T47D (cell line): ENCODE results near the gene SLC37A1.

ENCODE experiments used
- DNase-seq, 2 experiments: peaks; one replicate each; pipeline versions ENCODE4 v3.0.0 to v3.0.0-alpha.2; 2011 to 2012; ENCODE audit warnings: low read depth in 1 of 2, low spot score in 1 of 2
- JUND ChIP-seq: IDR thresholded peaks from 2 replicates; pipeline ENCODE4 v1.6.1; 2012; ENCODE audit warnings: low read depth
- in situ Hi-C: cut with HindIII; loops from 2 replicates; pipeline ENCODE4 v1.10.0; 2016; ENCODE audit warnings: low sequenced_read_pairs, low pct_unique_long_range_greater_than_20kb

SLC37A1 gene

DNA sequence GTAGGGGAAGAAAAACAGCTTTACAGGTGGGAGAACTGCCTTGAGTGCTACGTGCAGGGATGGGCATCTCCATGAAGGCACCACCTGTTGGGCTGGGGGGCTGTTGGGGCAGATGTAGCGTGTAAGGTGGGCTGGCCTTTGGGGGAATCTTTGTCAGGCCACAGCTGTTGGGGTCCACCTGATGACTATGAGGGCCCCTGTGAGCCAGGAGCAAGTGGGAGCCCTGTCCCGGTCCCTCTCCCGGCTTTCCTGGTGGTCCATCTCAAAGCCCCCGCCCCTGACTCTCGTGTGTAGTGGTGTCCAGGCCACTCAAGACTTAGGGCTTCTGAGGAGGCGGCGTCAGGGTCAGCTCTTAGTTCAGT, 13.5 kb downstream of the SLC37A1 start:
- TF ChIP-seq JUND = no peak
- in situ Hi-C loops = no loop called here
- no peak for DNase-seq

DNA sequence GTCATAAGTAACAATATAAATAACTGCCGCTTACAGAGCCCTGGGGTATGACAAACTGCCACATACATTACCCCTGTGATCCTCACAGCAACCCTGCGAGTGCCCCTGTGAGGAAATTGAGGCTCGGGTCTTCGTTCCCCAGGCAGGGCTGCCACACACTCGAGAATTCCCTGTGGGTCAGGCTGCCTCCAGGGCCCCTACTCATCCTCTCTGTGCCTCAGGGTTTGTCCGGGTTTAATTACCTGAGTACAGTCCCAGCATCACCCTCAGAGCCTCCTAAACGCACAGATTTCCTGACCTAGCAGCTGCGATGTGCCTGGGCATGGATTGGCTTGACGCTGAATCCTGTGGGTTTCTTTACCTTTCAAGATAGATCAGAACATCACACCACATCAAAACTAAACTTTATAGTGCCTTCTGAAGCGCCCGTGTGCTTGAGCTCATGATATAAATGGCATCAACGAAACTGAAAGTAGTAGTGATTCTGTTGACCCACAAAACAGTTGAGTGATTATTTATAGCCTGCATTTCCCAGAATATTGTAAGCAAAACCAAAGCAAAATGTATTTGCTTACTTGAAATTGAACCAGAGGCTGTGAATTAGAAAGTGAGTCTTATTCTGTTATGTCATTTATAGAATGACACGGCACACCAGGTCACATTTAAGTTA, 14.0 kb downstream of the SLC37A1 start:
- in situ Hi-C loops = no loop called here
- TF ChIP-seq JUND = no peak
- DNase-seq = no peak

DNA sequence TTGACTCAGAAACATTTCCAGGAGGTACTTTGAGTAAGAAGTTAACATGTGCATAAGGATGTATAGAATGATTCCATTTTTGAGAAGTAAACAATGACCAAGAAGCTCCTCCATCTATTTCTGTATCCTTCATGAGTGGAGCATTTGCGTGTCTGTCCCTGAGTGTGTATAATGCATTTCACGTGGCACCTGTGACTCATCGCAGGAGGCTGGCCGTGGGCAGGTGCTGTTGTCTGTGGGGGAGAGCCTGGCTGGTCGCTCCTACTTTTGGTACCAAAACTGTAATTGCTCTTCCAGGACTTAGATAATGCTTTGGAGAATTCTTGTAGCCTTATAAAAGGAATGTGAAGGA, 16.5 kb downstream of the SLC37A1 start:
- TF ChIP-seq JUND = no peak
- in situ Hi-C loops = no loop called here
- DNase-seq = no peak

DNA sequence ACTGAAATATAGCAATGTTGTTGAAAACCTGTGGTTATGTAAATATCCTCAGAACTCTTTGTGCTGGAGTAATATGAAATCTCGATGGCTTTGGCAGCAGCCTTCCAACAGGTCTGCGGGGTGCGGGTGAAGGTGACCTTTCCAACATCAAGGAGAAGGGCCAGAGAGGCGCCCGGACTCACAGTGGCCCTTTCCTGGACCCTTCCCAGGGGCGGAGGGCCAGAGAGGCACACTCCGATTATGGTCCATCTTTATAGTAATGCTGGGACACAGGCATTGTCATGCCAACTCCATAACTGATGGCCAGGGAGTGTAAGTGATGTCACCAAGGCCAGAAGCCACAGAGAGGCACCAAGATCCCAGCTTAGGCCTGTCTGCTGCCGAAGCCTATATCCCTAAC, 18.1 kb downstream of the SLC37A1 start:
- no peak for TF ChIP-seq JUND
- in situ Hi-C loops = no loop called here
- DNase-seq = no peak

DNA sequence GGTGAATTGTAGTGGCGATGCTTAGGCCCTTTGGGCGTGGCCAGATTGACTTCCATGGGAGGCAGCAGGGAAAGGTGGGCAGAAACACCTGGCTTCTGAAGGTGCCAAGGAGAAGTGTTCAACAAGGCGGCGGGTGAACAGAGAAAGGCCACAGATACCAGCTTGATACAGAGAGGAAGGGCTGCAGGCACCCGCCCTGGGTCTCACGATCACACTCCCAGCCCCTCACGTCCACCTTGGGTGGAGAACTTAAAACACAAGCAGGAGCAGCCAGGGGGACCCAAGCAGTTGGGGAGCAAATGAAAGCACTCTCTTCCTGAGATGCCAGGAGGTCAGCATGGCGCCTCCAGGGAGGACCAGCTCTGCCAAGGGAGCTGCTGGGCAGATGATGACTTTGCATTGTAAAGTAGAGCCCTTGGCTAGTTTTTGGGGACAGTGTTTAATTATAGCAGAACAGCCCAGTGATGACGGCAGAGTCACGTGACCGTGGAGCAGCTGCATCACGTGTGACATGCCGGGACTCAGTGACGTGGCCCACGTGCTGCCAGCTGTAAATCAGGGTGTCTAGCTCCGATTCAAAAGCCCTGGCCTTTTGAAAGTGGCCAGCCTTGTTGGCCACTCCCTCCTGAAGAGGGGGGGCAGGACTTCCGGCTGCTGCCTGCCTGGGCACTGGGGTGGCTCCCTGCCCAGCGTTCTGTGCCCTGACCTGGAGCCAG, 19.0 kb downstream of the SLC37A1 start:
- DNase-seq = no peak
- no peak for TF ChIP-seq JUND
- in situ Hi-C loops = no loop called here

DNA sequence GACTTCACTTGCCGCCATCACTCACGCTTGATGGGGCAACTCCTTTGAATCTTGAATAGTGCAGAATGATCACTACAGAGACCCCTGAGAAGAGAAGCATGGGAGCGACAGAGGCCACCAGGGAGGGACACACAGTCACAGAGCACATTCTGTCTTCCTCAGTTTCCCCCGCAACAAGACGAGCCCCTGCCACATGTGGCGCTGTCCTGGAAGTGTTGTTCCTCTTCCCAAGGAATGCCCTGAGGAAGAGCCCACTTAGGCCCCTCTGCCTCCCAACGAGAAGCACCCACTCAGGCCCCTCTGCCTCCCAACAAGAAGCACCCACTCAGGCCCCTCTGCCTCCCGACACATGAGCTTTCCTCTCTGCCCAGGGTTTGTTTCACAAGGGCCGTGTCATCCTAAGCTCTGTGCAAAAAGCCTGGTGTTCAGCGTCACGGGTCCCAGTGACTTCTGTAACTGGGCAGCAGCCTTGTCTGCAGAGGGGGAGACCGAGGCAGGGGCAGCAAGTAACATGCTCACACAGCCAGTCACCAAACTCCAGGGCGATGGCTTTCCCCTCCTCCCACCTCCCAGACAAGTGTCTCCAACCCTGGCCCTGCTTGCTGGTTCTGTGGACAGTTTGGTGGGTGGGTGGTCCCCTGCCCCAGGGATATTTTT, 19.8 kb downstream of the SLC37A1 start:
- in situ Hi-C loops = no loop called here
- no peak for DNase-seq
- no peak for TF ChIP-seq JUND

DNA sequence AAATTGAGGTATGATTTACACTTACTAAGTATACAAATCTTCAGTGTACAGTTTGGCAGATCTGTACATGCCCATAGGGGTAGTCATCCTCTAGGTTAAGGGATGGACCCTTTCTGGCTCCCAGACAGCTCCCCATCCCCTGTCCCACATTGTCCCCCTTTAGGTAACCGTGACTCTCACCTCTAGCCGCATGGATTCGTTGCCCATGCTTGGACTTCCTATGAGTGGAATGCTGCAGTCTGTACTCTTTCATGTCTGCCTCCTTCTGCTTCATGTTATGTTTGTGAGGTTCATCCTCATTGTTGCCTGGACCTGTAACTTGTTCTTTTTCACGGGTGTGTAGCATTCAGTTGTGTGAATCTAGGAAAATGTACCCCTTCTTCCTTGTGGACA, 20.3 kb downstream of the SLC37A1 start:
- in situ Hi-C loops = no loop called here
- DNase-seq = no peak
- TF ChIP-seq JUND = no peak

DNA sequence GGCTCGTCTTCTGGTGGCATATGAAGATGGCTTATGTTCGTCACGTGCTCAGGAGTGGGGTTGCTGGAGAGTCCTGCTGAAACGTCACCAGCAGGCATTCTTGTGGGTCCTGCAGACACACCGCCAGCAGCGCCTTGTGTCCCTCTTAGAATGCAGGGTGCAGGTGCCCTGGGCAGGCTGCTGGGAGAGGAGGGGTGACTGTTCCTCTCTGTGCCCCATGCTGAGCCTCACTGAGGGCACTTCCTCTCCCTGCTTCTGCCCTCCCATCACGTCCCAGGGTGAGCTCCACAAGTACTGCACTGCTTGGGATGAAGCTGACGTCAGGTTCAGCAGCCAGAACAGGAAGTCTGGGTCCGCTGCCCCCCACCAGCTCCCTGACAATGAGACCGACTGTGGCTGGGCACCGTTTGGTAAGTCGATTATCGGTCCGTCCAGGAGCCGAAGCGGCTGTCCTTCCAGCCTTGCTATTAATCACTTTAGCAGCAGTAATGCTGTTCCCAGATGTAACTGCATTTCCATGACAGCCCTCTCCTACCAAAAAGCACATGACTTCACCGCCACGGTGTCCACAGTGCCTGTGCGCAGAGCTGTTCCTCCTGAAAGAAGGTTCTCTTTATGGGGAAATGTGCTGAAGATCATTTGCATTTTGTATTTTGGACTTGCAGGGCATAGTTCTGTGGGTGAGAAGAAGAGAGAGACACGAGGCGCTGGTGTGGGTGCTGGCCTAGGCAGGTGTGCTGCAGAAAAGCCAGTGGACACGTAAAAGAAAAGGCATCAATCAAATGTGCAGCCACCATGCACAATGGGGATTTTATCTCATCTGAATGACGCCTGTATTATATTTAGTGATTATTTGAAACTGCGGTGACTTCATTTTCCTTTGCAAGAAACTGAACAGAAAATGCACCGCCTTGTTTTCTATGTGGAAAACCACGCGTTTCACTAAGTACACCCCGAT, 21.0 kb downstream of the SLC37A1 start:
- no peak for DNase-seq
- in situ Hi-C loops = no loop called here
- TF ChIP-seq JUND = no peak

DNA sequence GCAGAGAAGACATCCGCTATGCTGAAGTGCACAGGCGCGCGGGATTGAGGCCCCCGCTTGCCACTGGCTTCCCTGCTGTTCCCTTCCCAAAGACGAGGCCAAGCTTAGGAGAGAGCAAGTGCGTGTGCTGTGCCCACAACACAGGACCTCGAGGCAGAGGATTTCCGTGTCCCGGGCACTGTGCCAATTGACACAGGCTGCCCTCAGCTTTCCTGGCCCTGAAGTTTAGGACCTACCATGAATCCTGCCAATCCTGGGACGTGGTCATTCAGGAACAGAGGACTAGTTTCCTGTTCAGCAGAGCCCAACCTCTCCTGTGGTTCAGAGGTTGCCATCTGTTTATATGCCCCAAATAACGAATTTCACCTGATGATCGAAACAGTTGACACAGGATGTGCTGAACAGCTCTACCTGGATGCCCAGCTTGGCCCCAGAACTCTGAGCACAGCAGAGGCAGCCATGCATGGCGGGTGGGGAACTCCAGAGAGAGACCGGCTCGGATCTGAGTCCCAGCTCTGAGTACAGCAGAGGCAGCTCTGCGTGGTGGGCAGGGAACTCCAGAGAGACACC, 22.0 kb downstream of the SLC37A1 start:
- no peak for TF ChIP-seq JUND
- no peak for DNase-seq
- in situ Hi-C loops = no loop called here

DNA sequence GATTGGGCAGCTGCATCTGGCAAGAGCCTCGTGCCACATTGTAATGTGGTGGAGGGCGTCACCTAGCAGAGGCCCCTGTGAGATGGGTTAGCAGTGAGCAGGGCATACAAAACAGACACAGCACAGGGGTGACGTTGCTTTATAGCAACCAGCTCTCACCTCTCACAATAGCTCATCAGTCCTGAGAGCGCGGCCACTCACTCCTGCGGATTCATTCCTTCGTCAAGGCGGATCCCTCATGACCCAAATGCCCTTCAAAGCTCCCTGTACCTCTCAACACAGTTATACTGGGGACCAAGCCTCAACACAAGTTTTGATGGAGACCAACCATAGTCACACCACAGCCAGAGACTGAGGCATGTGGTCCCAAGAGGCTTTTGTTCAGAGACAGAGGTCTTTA, 22.9 kb downstream of the SLC37A1 start:
- in situ Hi-C loops = no loop called here
- no peak for TF ChIP-seq JUND
- no peak for DNase-seq

DNA sequence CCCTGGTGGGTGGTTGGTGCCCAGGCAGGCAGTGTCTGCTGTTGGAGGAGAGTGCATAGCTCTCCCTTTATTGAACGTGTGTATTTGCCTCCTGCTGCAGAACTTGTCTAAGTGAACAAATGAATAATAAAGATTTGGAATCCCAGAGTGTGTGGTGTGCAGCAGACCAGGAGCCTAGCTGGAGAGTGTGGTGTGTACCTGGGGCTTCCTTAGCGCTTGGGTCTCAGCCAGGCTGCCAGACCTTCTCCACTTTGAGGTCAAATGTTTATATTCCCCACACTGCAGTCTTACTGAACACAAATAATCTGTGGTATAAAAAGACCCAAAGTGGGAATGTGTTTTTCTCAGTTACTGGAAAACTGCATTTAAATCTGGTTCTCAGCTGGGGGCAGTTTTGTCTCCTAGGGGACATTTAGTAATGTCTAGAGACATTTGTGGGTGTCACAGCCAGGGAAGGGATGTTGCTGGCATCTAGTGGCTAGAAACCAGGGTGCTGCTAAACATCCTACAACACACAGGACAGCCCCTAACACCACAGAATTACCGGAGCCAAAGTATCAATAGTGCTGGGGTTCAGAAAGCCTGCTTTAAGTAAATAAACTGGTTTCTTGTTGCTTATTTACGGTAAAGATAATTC, 23.6 kb downstream of the SLC37A1 start:
- DNase-seq = peak in 1 of 2 experiments; percentile 52
- in situ Hi-C loops = no loop called here
- TF ChIP-seq JUND = no peak
